Activated T-cell treated with anti-CD3 and anti-CD28 coated beads, Interleukin-2, amount 50 U/mL, for 72 hours (primary cell): ENCODE results near the gene ERCC5. TPM values are rescaled to one million over a fixed set of nuclear protein-coding genes. Genes with fewer than 3 reads are reported as not detected.

Experiments used
- ATAC-seq, 2 donors: fragments of 150-1000 bp; cut with Tn5 transposase; replicated peaks in 1 of 2; 2 replicates each; pipeline ENCODE4 v1.10.0; 2021; ENCODE audit warnings: moderate library complexity in 2 of 2, mild to moderate bottlenecking in 1 of 2
- DNase-seq, 2 donors: peaks; one replicate each; pipeline ENCODE4 v3.0.0; 2021 to 2022; ENCODE audit warnings: mixed read lengths in 1 of 2
- H3K27ac Mint-ChIP-seq: one replicate; pipeline ENCODE4 v1.8.0; 2022; ENCODE audit warnings: mild to moderate bottlenecking, moderate library complexity, mixed read lengths
- H3K27me3 Mint-ChIP-seq: one replicate; pipeline ENCODE4 v1.8.0; 2022; ENCODE audit warnings: low read depth, mixed read lengths
- H3K36me3 Mint-ChIP-seq, 2 donors: one replicate each; pipeline ENCODE4 v1.8.0; 2022; ENCODE audit warnings: mixed read lengths in 2 of 2, mild to moderate bottlenecking in 1 of 2; ENCODE audit not compliant: insufficient read depth in 2 of 2
- H3K4me1 Mint-ChIP-seq: one replicate; pipeline ENCODE4 v1.8.0; 2022; ENCODE audit warnings: low read depth, mixed read lengths
- H3K4me3 Mint-ChIP-seq, 2 donors: one replicate each; pipeline ENCODE4 v1.8.0; 2022; ENCODE audit warnings: mild to moderate bottlenecking in 2 of 2, mixed read lengths in 2 of 2, moderate library complexity in 2 of 2
- H3K9me3 Mint-ChIP-seq, 2 donors: one replicate each; pipeline ENCODE4 v1.8.0; 2022; ENCODE audit warnings: mixed read lengths in 2 of 2
- total RNA-seq, 2 donors: library from RNA; stranded (reverse); gene quantifications; one replicate each; pipeline ENCODE4 v1.2.3, GENCODE V29; 2022

ERCC5 gene
- total RNA-seq, 2 donors from 2014 or later = 84.7 to 85.8 TPM

DNA sequence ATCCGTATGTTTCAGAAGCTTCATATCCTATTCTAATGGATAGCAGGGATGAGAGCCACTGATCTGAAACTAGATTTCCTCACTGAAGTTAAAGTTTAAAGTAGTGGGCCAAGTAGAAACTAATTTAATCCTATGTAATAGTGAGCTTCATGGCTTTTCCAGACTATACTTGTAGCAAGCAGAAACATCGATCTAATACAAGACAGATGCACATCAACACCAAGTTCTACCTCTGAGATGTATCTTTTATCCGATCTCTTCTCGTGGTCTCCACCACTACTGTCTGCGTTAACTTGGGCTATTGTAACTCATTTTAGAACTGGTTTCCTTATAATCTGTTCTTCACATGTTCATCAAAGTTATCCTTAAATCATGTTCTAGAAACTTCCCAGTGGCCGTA is 3.1 kb downstream of the ERCC5 start:
- peak overlapping the region in 1 of 2 donors; percentile 3 for H3K4me3 Mint-ChIP-seq
- no peaks in the 10 kb centered on the region for H3K9me3 Mint-ChIP-seq
- peaks cover 59% of the 10 kb centered on the region for H3K4me1 Mint-ChIP-seq
- no peak for DNase-seq
- peaks cover 6 to 12% of the 10 kb centered on the region in 2 donors for H3K36me3 Mint-ChIP-seq
- no peaks in the 10 kb centered on the region for H3K27me3 Mint-ChIP-seq
- no peak for ATAC-seq
- H3K27ac Mint-ChIP-seq = peak overlapping the region; percentile 3

DNA sequence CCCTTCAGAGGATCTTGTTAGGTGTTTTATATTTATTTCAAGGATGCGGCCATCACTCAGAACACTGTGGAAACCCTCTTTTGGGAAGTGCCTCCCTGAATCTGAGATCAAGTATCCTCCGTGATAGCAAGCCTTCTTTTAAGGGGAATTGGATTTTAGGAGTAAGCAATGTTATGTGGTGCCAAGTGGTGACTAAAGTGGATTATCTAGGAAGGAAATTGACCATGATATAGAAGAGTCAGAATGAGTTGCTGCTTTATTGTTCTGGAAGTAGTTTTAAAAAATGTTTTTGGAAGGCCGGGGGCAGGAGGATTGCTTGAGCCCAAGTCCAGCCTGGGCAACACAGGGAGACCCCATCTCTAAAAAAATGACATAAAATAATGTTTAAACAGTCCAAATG is 6.7 kb downstream of the ERCC5 start:
- Mint-ChIP-seq H3K4me3 (no peak overlapping the region), H3K27me3 (no peaks in the 10 kb centered on the region), H3K36me3 (peaks cover 12 to 32% of the 10 kb centered on the region in 2 donors), H3K9me3 (no peaks in the 10 kb centered on the region), H3K4me1 (peaks cover 60% of the 10 kb centered on the region), H3K27ac (peak overlapping the region; percentile 79)
- no peak for DNase-seq
- ATAC-seq = no peak

DNA sequence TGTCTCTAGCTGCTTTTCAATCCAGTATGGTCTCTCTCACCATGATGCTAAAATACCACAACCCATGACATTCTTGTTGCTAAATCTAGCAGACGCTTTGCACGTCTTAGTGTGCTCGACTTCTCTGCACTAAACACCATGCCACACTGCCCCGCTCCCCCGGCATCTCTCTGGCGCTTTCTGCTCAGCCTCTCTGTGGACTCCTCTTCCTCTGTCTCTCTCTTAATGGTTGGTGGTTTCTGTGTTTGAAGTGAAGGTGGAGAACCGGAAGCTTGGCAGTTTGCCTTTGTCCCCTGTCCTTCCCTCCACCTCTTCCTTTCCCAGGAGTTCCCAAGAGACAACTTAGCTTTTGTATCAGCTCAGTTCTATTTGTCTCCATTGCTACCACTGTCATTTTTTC is 8.8 kb downstream of the ERCC5 start:
- peak in 1 of 2 donors; percentile 58 for ATAC-seq
- no peaks in the 10 kb centered on the region for H3K9me3 Mint-ChIP-seq
- peaks cover 12 to 48% of the 10 kb centered on the region in 2 donors for H3K36me3 Mint-ChIP-seq

DNA sequence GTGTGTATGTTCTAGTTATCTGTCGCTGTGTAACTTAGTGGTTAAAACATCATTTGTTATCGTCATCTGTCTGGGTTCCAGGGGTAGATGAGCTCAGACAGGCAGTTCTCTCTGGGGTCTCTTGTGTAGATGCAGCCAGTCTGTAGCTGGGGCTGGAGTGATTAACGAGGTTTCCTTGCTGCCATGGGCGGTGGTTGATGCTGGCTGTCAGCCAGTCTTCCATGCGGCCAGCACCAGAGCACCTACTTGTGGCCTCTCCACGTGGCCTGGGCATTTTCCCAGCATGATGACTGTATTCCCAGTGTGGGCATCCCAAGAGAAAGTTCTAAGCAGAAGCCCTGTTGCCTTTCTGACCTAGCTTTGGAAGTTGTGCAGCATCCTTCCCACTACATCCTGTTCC is 10.7 kb downstream of the ERCC5 start:
- H3K27me3 Mint-ChIP-seq = no peaks in the 10 kb centered on the region
- no peak overlapping the region for H3K27ac Mint-ChIP-seq
- H3K4me3 Mint-ChIP-seq = no peak overlapping the region
- H3K36me3 Mint-ChIP-seq = peaks cover 12 to 54% of the 10 kb centered on the region in 2 donors
- peaks cover 36% of the 10 kb centered on the region for H3K4me1 Mint-ChIP-seq
- DNase-seq (no peak), ATAC-seq (no peak)
- H3K9me3 Mint-ChIP-seq = no peaks in the 10 kb centered on the region

More for the DNA sequence above, 8.8 kb downstream of the ERCC5 start:
- Mint-ChIP-seq H3K27me3 (no peaks in the 10 kb centered on the region), H3K27ac (peak overlapping the region; percentile 31), H3K4me1 (peaks cover 48% of the 10 kb centered on the region), H3K4me3 (peak overlapping the region; percentile 23 to 38)
- no peak for DNase-seq

DNA sequence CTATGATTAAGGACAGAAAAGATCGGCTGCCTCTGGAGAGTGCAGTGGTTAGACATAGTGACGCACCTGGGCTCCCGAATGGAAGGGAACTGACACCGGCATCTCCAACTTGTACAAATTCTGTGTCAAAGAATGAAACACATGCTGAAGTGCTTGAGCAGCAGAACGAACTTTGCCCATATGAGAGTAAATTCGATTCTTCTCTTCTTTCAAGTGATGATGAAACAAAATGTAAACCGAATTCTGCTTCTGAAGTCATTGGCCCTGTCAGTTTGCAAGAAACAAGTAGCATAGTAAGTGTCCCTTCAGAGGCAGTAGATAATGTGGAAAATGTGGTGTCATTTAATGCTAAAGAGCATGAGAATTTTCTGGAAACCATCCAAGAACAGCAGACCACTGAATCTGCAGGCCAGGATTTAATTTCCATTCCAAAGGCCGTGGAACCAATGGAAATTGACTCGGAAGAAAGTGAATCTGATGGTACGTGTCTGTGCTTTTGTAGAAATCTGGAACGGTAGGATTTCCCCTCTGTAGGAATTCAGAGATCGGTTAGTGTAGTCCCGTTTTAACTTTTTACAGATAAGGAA is 16.9 kb downstream of the ERCC5 start:
- no peak for ATAC-seq
- H3K36me3 Mint-ChIP-seq = peaks cover 10 to 58% of the 10 kb centered on the region in 2 donors
- H3K4me3 Mint-ChIP-seq = no peak overlapping the region
- no peaks in the 10 kb centered on the region for H3K9me3 Mint-ChIP-seq
- no peak for DNase-seq
- peak overlapping the region; percentile 35 for H3K27ac Mint-ChIP-seq
- H3K4me1 Mint-ChIP-seq = peaks cover 22% of the 10 kb centered on the region
- H3K27me3 Mint-ChIP-seq = no peaks in the 10 kb centered on the region

DNA sequence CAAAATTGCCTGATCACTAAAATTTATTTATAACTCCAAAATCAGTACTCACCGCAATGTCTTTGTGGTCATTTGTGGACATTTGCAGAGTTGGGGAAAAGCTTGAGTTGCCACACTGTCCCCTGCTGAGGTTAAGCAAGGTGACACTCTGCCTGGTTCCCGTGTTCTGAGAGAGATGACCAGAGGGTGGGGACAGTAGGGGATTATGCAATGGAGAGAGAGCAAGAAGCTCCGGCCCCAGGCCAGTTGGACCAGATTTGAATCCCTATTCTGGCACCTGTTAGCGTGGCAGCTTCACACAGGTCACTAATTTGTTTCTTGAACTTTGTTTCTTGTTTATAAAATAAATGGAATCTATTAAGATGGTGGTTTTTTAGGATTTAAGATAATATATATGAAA is 17.8 kb downstream of the ERCC5 start:
- Mint-ChIP-seq H3K4me3 (no peak overlapping the region), H3K36me3 (peaks cover 10 to 53% of the 10 kb centered on the region in 2 donors), H3K4me1 (peaks cover 22% of the 10 kb centered on the region), H3K27ac (no peak overlapping the region), H3K9me3 (no peaks in the 10 kb centered on the region), H3K27me3 (no peaks in the 10 kb centered on the region)
- ATAC-seq = no peak
- no peak for DNase-seq

DNA sequence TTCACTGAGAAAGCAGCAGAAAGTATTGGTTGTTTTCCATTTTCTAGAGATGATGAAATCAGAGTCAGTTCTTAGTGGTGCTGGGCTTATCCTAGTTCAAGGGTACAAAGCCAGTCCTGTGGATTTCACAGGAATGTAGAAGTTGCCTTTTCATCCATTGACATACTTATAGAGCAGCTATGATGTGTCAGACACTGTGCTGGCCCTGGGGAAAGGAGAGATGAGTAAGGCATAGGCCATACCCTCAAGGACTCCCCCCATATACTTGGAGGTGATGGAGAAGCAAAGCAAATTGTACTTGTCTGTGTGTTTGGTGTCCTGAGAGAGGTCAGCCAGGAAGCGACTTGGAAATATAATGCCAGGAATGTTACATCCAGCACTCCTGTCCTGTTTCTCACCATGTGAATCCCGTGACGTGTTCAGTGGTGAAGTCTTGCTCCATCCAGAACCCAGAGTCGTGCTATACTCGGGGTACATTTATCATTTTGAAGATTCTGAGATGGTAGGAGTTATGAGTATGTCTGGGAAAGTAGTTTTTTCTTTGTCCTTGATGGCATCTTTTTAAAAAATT is 22.6 kb downstream of the ERCC5 start:
- Mint-ChIP-seq H3K27ac (no peak overlapping the region), H3K4me1 (peaks cover 37% of the 10 kb centered on the region), H3K9me3 (no peaks in the 10 kb centered on the region), H3K27me3 (no peaks in the 10 kb centered on the region), H3K36me3 (peaks cover 13 to 37% of the 10 kb centered on the region in 2 donors), H3K4me3 (no peak overlapping the region)
- ATAC-seq (peak; percentile 15 to 30), DNase-seq (no peak)

DNA sequence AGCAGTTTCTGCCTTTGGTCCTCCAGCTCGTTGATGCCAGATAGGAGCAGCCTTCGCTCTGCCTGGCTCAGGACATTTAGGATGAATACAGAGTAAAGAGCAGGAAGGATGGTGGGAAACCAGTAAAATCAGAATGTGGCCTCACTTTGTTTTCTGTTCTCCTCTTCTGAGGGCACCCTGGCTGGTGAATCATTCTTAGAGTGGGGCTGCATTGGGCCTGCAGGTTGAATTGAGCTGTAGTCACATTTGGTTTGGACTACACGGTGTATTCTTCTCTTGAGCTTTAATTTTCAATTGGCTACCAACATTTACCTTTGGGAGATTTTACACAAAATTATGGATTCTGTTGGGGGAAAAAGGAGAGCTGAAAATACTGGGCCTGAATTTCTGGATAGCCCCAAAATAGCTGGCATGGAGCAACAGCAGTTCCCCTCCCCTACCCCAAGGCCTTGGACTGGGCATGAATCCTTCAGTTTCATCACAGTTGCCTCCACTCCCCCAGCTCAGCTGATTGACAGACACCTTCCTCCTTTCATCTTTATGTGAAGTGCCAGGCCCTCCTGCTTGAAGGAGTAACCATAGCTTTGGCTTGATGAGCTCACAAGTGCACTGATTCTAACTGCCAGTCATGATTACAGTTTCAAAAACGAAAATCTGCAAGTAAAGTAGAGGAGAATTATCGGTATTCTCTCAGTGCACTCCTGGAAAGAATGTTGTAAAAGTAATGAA is 24.3 kb downstream of the ERCC5 start:
- no peak for DNase-seq
- ATAC-seq = peak; percentile 55 to 57
- Mint-ChIP-seq H3K27me3 (no peaks in the 10 kb centered on the region), H3K9me3 (no peaks in the 10 kb centered on the region), H3K4me3 (no peak overlapping the region), H3K4me1 (peaks cover 25% of the 10 kb centered on the region), H3K36me3 (peaks cover 16 to 36% of the 10 kb centered on the region in 2 donors), H3K27ac (peak overlapping the region; percentile 69)

DNA sequence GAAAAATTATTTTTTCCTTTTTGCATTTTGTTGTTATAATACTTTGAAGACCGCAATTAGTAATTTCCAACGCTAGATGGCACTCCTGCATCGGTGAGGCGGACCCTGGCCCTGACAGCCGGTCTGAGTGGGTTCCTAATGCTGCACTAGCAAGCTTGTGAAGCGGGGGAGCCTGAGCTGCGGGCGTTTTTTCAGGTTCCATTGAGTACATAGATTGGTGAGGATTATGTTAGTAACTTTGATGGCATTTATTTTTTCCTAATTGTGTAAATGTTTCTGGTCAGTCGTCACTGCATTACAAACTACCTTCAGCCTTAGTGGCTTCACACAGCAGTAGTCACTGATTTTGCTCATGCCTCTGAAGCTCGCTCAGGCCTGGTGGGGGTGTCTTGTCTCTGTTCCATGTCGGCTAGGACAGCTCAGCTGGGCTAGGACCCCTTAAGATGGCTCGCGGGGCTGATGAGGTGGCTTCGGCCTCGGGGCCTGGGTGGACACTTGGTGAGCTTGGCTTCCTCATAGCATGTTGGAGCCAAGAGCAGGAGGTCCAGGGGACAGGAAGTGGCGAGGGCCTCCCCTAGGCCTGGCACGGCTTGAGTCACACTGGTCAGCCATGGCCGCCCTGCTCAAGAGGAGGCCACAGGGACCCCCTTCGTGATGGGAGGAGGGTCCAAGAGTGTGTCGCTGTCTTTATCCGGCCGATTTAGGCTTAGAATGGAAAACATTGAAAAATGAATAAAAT is 25.0 kb downstream of the ERCC5 start:
- Mint-ChIP-seq H3K9me3 (no peaks in the 10 kb centered on the region), H3K4me1 (peaks cover 25% of the 10 kb centered on the region), H3K4me3 (no peak overlapping the region), H3K27ac (peak overlapping the region; percentile 49), H3K27me3 (no peaks in the 10 kb centered on the region), H3K36me3 (peaks cover 18 to 36% of the 10 kb centered on the region in 2 donors)
- DNase-seq = peak; percentile 44 to 49
- peak; percentile 44 to 56 for ATAC-seq

DNA sequence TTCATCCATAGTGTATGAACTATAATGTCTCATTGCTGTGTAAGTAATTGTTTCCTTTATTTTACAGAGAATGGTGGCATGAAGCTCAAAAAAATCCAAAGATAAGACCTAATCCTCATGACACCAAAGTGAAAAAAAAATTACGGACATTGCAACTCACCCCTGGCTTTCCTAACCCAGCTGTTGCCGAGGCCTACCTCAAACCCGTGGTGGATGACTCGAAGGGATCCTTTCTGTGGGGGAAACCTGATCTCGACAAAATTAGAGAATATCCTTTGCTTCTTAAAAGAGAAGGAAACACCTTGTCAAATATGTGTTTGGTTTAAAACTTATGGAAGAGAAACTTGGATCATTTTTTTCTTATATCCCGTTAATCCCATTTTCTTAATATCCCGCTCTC is 26.3 kb downstream of the ERCC5 start:
- H3K9me3 Mint-ChIP-seq = no peaks in the 10 kb centered on the region
- peaks cover 25% of the 10 kb centered on the region for H3K4me1 Mint-ChIP-seq
- DNase-seq = no peak
- ATAC-seq = no peak
- H3K36me3 Mint-ChIP-seq = peaks cover 18 to 35% of the 10 kb centered on the region in 2 donors
- H3K4me3 Mint-ChIP-seq = no peak overlapping the region
- no peaks in the 10 kb centered on the region for H3K27me3 Mint-ChIP-seq
- H3K27ac Mint-ChIP-seq = no peak overlapping the region

DNA sequence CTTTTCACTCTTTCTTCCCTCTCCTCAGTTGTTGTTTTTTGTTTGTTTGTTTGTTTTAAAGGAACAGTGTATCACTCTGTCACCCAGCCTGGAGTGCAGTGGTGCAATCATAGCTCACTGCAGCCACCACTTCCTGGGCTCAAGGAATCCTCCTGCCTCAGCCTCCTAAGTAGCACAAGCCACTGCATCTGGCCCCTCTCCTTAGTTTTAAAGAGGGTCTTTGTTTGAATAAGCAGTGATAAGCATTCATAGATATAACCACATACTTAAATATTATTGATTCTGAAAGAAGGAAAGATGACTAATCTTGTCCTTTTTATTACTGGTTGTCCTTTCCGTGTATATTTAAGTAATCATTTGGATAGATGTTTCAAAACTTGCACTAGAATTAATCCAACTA is 26.7 kb downstream of the ERCC5 start:
- H3K4me1 Mint-ChIP-seq = peaks cover 25% of the 10 kb centered on the region
- H3K9me3 Mint-ChIP-seq = no peaks in the 10 kb centered on the region
- ATAC-seq = peak; percentile 26 to 44
- peak overlapping the region in 1 of 2 donors; percentile 53 for H3K4me3 Mint-ChIP-seq
- H3K36me3 Mint-ChIP-seq = peaks cover 15 to 31% of the 10 kb centered on the region in 2 donors
- DNase-seq = no peak
- peak overlapping the region; percentile 42 for H3K27ac Mint-ChIP-seq
- no peaks in the 10 kb centered on the region for H3K27me3 Mint-ChIP-seq

DNA sequence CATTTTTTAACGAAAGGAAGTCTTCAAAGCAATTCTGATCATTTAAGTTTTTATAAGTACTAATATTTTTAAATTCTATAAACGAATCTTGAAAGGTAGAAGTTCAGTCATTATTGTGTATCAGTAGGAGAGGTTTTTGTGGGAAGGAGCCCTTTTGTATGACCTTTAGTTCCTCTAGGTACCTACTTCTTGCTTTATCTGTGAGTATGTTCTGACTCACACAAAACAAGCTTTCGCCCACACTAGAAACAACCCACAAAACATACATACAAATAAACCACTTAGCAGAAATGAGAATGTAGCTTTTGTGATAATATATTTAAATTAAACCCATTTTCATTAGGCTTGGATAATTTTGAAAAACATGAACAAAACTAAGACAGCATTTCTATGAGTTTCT is 27.8 kb downstream of the ERCC5 start:
- H3K4me1 Mint-ChIP-seq = peaks cover 25% of the 10 kb centered on the region
- peaks cover 13 to 29% of the 10 kb centered on the region in 2 donors for H3K36me3 Mint-ChIP-seq
- H3K27me3 Mint-ChIP-seq = no peaks in the 10 kb centered on the region
- no peak overlapping the region for H3K27ac Mint-ChIP-seq
- no peak overlapping the region for H3K4me3 Mint-ChIP-seq
- peak; percentile 77 to 81 for ATAC-seq
- DNase-seq = no peak
- no peaks in the 10 kb centered on the region for H3K9me3 Mint-ChIP-seq

DNA sequence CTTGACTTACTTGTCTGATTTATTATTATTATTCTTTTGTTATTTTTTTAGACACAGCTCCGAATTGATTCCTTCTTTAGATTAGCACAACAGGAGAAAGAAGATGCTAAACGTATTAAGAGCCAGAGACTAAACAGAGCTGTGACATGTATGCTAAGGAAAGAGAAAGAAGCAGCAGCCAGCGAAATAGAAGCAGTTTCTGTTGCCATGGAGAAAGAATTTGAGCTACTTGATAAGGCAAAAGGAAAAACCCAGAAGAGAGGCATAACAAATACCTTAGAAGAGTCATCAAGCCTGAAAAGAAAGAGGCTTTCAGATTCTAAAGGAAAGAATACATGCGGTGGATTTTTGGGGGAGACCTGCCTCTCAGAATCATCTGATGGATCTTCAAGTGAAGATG is 29.4 kb downstream of the ERCC5 start:
- Mint-ChIP-seq H3K27ac (no peak overlapping the region), H3K36me3 (peaks cover 13 to 29% of the 10 kb centered on the region in 2 donors), H3K9me3 (no peaks in the 10 kb centered on the region), H3K4me1 (peaks cover 16% of the 10 kb centered on the region), H3K27me3 (no peaks in the 10 kb centered on the region), H3K4me3 (no peak overlapping the region)
- ATAC-seq (no peak), DNase-seq (no peak)
